Fibroblast of the conjunctiva (primary cell): ENCODE measurements around the gene CD2AP.
"Not testable (repeated sequence)": the region's sequence is repeated elsewhere in the genome, so short reads cannot be mapped to it uniquely, and the experiment has no call there.

ENCODE experiments used
- DNase-seq: peaks from one replicate; pipeline ENCODE4 v3.0.0-alpha.2; 2010; ENCODE audit warnings: low read depth

CD2AP gene

GRCh38 chr6:47477497-47478232 is at the start of gene CD2AP:
Gene CD2AP (plus strand): TSS chr6:47477789. CDS start chr6:47478245, 456 bp downstream.
- DNase-seq: peak; percentile 61

- DNase-seq: no peak
Observed at GRCh38 chr6:47428288-47428687, 49.3 kb upstream of the CD2AP start.

GRCh38 chr6:47428746-47429664 is 48.6 kb upstream of the CD2AP start:
- DNase-seq: no peak

- no peak for DNase-seq
Observed at GRCh38 chr6:47434372-47435253, 43.0 kb upstream of the CD2AP start.

- DNase-seq: no peak
Observed at GRCh38 chr6:47435254-47435612, 42.4 kb upstream of the CD2AP start.

- DNase-seq: no peak
Observed at GRCh38 chr6:47437592-47437991, 40.0 kb upstream of the CD2AP start.

GRCh38 chr6:47438481-47439347 is 38.9 kb upstream of the CD2AP start:
- DNase-seq: no peak

- DNase-seq: no peak
Observed at GRCh38 chr6:47439348-47439668, 38.3 kb upstream of the CD2AP start.

GRCh38 chr6:47440719-47441118 is 36.9 kb upstream of the CD2AP start:
- no peak for DNase-seq

- not testable (repeated sequence) for DNase-seq
Observed at GRCh38 chr6:47444964-47445363, 32.6 kb upstream of the CD2AP start.

GRCh38 chr6:47446669-47447330 is 30.8 kb upstream of the CD2AP start:
- no peak for DNase-seq

GRCh38 chr6:47447722-47448121 is 29.9 kb upstream of the CD2AP start:
- no peak for DNase-seq

GRCh38 chr6:47451162-47451561 is 26.4 kb upstream of the CD2AP start:
- no peak for DNase-seq

GRCh38 chr6:47452899-47453298 is 24.7 kb upstream of the CD2AP start:
- DNase-seq: no peak

GRCh38 chr6:47453372-47453936 is 24.1 kb upstream of the CD2AP start:
- no peak for DNase-seq

GRCh38 chr6:47454713-47455396 is 22.7 kb upstream of the CD2AP start:
- no peak for DNase-seq

- DNase-seq: no peak
Observed at GRCh38 chr6:47455533-47456209, 21.9 kb upstream of the CD2AP start.

- no peak for DNase-seq
Observed at GRCh38 chr6:47456536-47456975, 21.0 kb upstream of the CD2AP start.

GRCh38 chr6:47457370-47457769 is 20.2 kb upstream of the CD2AP start:
- DNase-seq: no peak
